Vagina (tissue), 2 donors: ENCODE results near the gene TMEM260.

Experiments
- CTCF ChIP-seq, 3 experiments: fragments of 450-650 bp in 2 of 3; fragments of 200-600 bp in 1 of 3; sonication (generic) in 1 of 3; IDR thresholded peaks; one replicate each; pipeline ENCODE4 v1.5.1; 2017 to 2019; ENCODE audit warnings: antibody characterized with exemption in 3 of 3, mild to moderate bottlenecking in 2 of 3, moderate library complexity in 2 of 3
- POLR2A ChIP-seq, 2 donors: fragments of 450-650 bp; IDR thresholded peaks; one replicate each; pipeline ENCODE4 v1.6.1; 2017; ENCODE audit warnings: antibody characterized with exemption in 2 of 2, mild to moderate bottlenecking in 2 of 2, moderate library complexity in 2 of 2
- POLR2AphosphoS5 ChIP-seq, 2 donors: sonication (generic); formaldehyde crosslinking; IDR thresholded peaks; one replicate each; pipeline ENCODE4 v1.9.0; 2017; ENCODE audit warnings: antibody characterized with exemption in 2 of 2, mild to moderate bottlenecking in 2 of 2, low read depth in 1 of 2; ENCODE audit not compliant: insufficient read depth in 1 of 2

- TF ChIP-seq POLR2A (IDR thresholded peaks at IDR 0.05) (no peak), CTCF (IDR thresholded peaks at IDR 0.05) (no peak), POLR2AphosphoS5 (IDR thresholded peaks at IDR 0.05; ENCODE audit: insufficient read depth in 1 of 2, low read depth in 1 of 2) (no peak)
Measured at GRCh38 chr14:56687123-56687522, 107.5 kb downstream of the TMEM260 start.
